BE2C (cell line): Measurements from ENCODE around the gene THAP3.

Experiments
- DNase-seq: peaks from one replicate; pipeline ENCODE4 v3.0.0-alpha.2; 2020
- H3K27me3 ChIP-seq: fragments of 250-450 bp; sonication (Bioruptor Pico); 2 replicates; pipeline ENCODE4 v1.5.1; 2020; ENCODE audit warnings: mild to moderate bottlenecking
- H3K36me3 ChIP-seq: fragments of 250-450 bp; sonication (Bioruptor Pico); 2 replicates; pipeline ENCODE4 v1.5.1; 2020; ENCODE audit warnings: mild to moderate bottlenecking
- H3K4me1 ChIP-seq: fragments of 250-450 bp; sonication (Bioruptor Pico); 2 replicates; pipeline ENCODE4 v1.5.1; 2020
- H3K4me3 ChIP-seq: 2 replicates; pipeline ENCODE4 v1.5.1; 2011; ENCODE audit warnings: low read depth, low read length
- H3K9me3 ChIP-seq: fragments of 250-450 bp; sonication (Bioruptor Pico); 2 replicates; pipeline ENCODE4 v1.5.1; 2020
- TF ChIP-seq, protein P1 (sequence below): IDR thresholded peaks from 2 replicates; pipeline ENCODE4 v1.5.1; 2012; ENCODE audit warnings: mild to moderate bottlenecking, low read depth, low read length

THAP3 gene

DNA sequence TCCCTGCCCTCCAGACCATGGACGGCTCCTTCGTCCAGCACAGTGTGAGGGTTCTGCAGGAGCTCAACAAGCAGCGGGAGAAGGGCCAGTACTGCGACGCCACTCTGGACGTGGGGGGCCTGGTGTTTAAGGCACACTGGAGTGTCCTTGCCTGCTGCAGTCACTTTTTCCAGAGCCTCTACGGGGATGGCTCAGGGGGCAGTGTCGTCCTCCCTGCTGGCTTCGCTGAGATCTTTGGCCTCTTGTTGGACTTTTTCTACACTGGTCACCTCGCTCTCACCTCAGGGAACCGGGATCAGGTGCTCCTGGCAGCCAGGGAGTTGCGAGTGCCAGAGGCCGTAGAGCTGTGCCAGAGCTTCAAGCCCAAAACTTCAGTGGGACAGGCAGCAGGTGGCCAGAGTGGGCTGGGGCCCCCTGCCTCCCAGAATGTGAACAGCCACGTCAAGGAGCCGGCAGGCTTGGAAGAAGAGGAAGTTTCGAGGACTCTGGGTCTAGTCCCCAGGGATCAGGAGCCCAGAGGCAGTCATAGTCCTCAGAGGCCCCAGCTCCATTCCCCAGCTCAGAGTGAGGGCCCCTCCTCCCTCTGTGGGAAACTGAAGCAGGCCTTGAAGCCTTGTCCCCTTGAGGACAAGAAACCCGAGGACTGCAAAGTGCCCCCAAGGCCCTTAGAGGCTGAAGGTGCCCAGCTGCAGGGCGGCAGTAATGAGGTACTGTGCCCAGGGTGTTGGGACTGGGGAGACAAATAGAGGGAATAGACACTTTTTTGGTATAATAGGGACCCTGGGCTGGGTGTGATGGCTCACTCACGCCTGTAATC is 43.9 kb upstream of the THAP3 start:
- Histone ChIP-seq H3K4me1 (no peaks in the 10 kb centered on the region), H3K4me3 (peak overlapping the region; percentile 73), H3K36me3 (no peaks in the 10 kb centered on the region), H3K9me3 (no peaks in the 10 kb centered on the region), H3K27me3 (no peaks in the 10 kb centered on the region)
- no peak for DNase-seq
- TF ChIP-seq, protein P1, sequence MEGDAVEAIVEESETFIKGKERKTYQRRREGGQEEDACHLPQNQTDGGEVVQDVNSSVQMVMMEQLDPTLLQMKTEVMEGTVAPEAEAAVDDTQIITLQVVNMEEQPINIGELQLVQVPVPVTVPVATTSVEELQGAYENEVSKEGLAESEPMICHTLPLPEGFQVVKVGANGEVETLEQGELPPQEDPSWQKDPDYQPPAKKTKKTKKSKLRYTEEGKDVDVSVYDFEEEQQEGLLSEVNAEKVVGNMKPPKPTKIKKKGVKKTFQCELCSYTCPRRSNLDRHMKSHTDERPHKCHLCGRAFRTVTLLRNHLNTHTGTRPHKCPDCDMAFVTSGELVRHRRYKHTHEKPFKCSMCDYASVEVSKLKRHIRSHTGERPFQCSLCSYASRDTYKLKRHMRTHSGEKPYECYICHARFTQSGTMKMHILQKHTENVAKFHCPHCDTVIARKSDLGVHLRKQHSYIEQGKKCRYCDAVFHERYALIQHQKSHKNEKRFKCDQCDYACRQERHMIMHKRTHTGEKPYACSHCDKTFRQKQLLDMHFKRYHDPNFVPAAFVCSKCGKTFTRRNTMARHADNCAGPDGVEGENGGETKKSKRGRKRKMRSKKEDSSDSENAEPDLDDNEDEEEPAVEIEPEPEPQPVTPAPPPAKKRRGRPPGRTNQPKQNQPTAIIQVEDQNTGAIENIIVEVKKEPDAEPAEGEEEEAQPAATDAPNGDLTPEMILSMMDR = no peak

DNA sequence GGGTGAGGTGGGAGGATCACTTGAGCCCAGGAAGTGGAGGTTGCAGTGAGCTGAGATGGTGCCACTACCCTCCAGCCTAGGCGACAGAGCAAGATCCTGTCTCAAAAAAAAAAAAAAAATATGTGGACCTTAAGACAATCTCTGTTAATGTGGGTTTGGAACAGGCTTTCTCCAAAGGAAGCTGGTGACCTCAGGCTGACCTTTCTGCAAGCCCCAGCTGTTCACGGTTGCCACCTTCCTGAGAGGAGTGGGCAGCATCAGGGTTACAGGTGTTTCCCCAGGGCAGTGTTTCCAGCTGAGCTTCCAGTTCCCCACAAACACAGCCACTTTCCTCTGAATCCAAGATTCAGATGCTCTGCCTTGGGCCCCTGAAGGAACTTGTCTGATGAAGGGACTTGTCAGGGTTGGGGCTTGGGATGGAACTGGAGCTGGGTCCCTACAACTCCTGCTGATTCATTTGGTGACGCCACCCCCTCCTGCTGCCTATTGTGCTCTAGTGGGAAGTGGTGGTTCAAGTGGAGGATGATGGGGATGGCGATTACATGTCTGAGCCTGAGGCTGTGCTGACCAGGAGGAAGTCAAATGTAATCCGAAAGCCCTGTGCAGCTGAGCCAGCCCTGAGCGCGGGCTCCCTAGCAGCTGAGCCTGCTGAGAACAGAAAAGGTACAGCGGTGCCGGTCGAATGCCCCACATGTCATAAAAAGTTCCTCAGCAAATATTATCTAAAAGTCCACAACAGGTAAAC is 42.9 kb upstream of the THAP3 start:
- Histone ChIP-seq H3K9me3 (no peaks in the 10 kb centered on the region), H3K4me3 (no peak overlapping the region), H3K27me3 (no peaks in the 10 kb centered on the region), H3K36me3 (no peaks in the 10 kb centered on the region), H3K4me1 (no peaks in the 10 kb centered on the region)
- TF ChIP-seq, protein P1 = no peak
- DNase-seq = no peak

DNA sequence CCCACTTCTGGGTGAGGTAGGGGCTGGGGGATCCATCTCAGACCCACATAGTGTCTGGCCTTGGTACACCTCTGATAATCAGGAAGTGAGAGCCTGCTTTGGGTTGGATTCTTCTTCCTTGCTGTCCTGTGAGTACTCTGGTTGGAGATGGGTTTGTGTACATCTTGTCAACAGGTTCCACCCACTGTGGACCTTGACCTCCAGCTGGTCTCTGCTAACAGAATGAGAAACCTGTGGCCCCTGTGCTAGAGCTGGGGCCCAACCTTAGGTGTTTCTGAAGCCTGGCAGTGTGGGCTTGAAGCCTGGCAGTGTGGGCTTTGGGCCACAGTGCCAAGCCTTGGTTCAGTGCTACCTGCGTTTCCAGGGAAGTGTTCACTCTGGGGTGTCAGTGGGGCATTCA is 42.3 kb upstream of the THAP3 start:
- no peaks in the 10 kb centered on the region for H3K4me1 ChIP-seq
- no peak for DNase-seq

DNA sequence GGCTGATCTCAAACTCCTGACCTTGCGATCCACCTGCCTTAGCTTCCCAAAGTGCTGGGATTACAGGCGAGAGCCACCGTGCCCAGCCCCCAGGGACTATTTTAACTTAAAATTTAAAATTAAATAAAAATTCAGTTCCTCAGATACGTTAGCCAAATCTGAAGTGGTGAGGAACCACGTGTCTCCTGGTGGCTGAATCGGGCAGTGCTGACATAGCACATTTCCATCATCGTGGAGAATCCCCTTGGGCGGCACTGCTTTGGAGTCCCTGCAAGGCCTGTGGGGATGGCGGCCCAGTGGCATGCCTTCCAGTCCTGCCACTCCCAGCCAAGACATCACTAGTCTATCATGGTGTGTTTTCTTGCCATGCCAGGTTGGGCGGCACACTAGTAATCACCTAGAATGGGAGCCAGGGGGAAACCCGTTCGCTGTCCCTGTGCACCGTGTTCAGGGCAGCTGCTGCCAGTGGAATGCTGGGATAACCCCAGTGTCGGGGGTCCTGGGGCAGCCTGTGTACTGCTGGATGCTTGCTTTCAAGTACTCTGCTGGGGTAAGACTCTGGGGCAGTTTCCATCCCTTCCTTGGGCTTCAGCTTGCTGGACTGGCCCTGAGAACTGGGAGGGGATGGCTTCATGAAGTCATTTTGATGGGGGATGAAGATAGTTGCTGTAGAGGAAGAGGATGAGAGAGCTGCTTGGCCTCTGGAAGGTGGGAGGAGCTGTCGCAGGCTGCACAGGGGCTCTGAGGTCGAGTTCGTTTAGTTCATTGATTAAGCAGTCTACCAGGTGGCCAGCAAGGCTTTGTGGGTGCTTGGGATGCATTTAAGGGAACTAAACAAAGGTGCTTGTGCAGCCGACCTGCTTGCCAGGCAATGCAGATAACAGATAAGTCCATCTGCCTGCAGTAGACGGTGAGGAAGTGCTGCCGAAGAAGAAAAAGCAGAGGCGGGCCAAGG is 40.3 kb upstream of the THAP3 start:
- no peak for DNase-seq
- TF ChIP-seq, protein P1 = 0 out of 2 replicates have a peak, but pooled peaks have one; percentile 16
- no peaks in the 10 kb centered on the region for H3K4me1 ChIP-seq
- no peaks in the 10 kb centered on the region for H3K27me3 ChIP-seq
- no peaks in the 10 kb centered on the region; the same call in 1 of the 2 replicates for H3K36me3 ChIP-seq
- H3K9me3 ChIP-seq = no peaks in the 10 kb centered on the region
- no peak overlapping the region for H3K4me3 ChIP-seq

More for the DNA sequence above, 42.3 kb upstream of the THAP3 start:
- Histone ChIP-seq H3K27me3 (no peaks in the 10 kb centered on the region), H3K9me3 (no peaks in the 10 kb centered on the region), H3K4me3 (no peak overlapping the region), H3K36me3 (no peaks in the 10 kb centered on the region)
- TF ChIP-seq, protein P1 = no peak

DNA sequence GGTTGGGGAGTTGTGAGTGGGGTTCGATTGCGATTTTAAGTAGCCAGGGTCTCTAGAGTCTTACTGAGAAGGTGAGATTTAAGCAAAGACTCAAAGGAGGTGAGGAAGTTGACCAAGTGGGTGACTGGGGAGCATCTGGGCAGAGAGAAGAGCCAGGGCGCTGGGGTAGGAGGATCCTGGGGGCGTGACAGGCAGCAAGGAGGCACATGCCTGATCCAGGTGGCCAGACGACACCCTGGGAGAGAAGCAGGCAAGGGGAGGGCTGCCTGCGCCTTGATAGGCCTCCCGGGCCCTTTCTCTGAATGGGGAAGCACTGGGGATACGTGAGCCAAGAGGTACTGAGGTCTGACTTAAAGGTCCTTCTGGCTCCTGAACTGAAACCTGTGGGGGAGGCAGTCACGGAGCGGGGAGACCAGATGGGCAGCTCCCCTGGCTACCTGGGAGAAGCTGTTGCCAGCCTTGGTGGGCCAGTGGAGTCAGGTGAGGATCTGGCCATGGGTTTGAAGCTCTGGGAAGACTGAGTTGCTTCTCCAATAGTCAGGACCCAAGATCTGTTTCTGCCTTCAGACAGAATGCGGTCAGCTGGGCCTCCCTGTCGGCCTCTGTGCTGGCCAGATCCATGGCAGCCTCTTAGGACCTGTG is 39.5 kb upstream of the THAP3 start:
- TF ChIP-seq, protein P1 = no peak
- Histone ChIP-seq H3K9me3 (no peaks in the 10 kb centered on the region), H3K4me1 (no peaks in the 10 kb centered on the region), H3K4me3 (no peak overlapping the region), H3K36me3 (no peaks in the 10 kb centered on the region; the same call in 1 of the 2 replicates), H3K27me3 (no peaks in the 10 kb centered on the region)
- DNase-seq = no peak
